Measurements from ENCODE around the gene MEF2C.

MEF2C gene

GRCh38 chr5:88826646-88827585 lies 56.1 kb downstream of the MEF2C start:
- DNase-seq (ENCODE audit: low read depth): no peak

- DNase-seq (ENCODE audit: low read depth): no peak
Measured at GRCh38 chr5:88825584-88826315, 57.2 kb downstream of the MEF2C start.

- no peak for DNase-seq (ENCODE audit: low read depth)
Measured at GRCh38 chr5:88824892-88825583, 57.9 kb downstream of the MEF2C start.

- no peak for DNase-seq (ENCODE audit: low read depth)
Measured at GRCh38 chr5:88824141-88824540, 58.8 kb downstream of the MEF2C start.

- DNase-seq (ENCODE audit: low read depth): no peak
Measured at GRCh38 chr5:88823201-88823600, 59.8 kb downstream of the MEF2C start.

GRCh38 chr5:88821161-88821560 lies 61.8 kb downstream of the MEF2C start:
- no peak for DNase-seq (ENCODE audit: low read depth)

GRCh38 chr5:88820581-88820980 lies 62.4 kb downstream of the MEF2C start:
- no peak for DNase-seq (ENCODE audit: low read depth)

GRCh38 chr5:88819301-88819999 lies 63.5 kb downstream of the MEF2C start:
- DNase-seq (ENCODE audit: low read depth): no peak

- no peak for DNase-seq (ENCODE audit: low read depth)
Measured at GRCh38 chr5:88818296-88818695, 64.7 kb downstream of the MEF2C start.

- DNase-seq (ENCODE audit: low read depth): no peak
Measured at GRCh38 chr5:88816195-88816594, 66.8 kb downstream of the MEF2C start.

GRCh38 chr5:88815050-88815789 lies 67.8 kb downstream of the MEF2C start:
- DNase-seq (ENCODE audit: low read depth): no peak

GRCh38 chr5:88813805-88814575 lies 69.0 kb downstream of the MEF2C start:
- DNase-seq (ENCODE audit: low read depth): no peak

- no peak for DNase-seq (ENCODE audit: low read depth)
Measured at GRCh38 chr5:88813244-88813643, 69.7 kb downstream of the MEF2C start.

GRCh38 chr5:88808153-88808552 lies 74.8 kb downstream of the MEF2C start:
- DNase-seq (ENCODE audit: low read depth): no peak

- no peak for DNase-seq (ENCODE audit: low read depth)
Measured at GRCh38 chr5:88807327-88807726, 75.7 kb downstream of the MEF2C start.

GRCh38 chr5:88806338-88806737 lies 76.6 kb downstream of the MEF2C start:
- no peak for DNase-seq (ENCODE audit: low read depth)

GRCh38 chr5:88805151-88805784 lies 77.7 kb downstream of the MEF2C start:
- DNase-seq (ENCODE audit: low read depth): no peak

- no peak for DNase-seq (ENCODE audit: low read depth)
Measured at GRCh38 chr5:88804444-88804843, 78.5 kb downstream of the MEF2C start.

GRCh38 chr5:88803309-88803708 lies 79.7 kb downstream of the MEF2C start:
- no peak for DNase-seq (ENCODE audit: low read depth)

GRCh38 chr5:88799938-88800535 lies 82.9 kb downstream of the MEF2C start:
- no peak for DNase-seq (ENCODE audit: low read depth)

All from stimulated activated CD8-positive, alpha-beta memory T cell treated with anti-CD3 and anti-CD28 coated beads, Interleukin-4, amount 100 ng/mL, for 24 hours (primary cell).